Tibial nerve (tissue), 4 donors: ENCODE measurements around the gene RAP1B. TPM values are rescaled to one million over a fixed set of nuclear protein-coding genes. Genes with fewer than 3 reads are reported as not detected.

Experiments
- DNase-seq, 2 donors: peaks; one replicate each; pipeline ENCODE4 v3.0.0-alpha.2; 2019; ENCODE audit warnings: low spot score in 2 of 2
- H3K27ac ChIP-seq, 4 donors: fragments of 200-600 bp; sonication (generic) in 3 of 4; one replicate each; pipeline ENCODE4 v1.5.1; 2017 to 2019; ENCODE audit warnings: mild to moderate bottlenecking in 1 of 4
- H3K27me3 ChIP-seq, 2 donors: fragments of 200-600 bp; sonication (generic) in 1 of 2; one replicate each; pipeline versions ENCODE4 v1.5.1 to v1.6.0; 2017 to 2019
- H3K36me3 ChIP-seq, 3 donors: fragments of 200-600 bp; sonication (generic); one replicate each; pipeline ENCODE4 v1.5.1; 2018 to 2019
- H3K4me1 ChIP-seq, 4 donors: fragments of 200-600 bp; sonication (generic) in 3 of 4; one replicate each; pipeline ENCODE4 v1.5.1; 2017 to 2019
- H3K4me3 ChIP-seq, 4 donors: fragments of 200-600 bp; sonication (generic) in 3 of 4; one replicate each; pipeline ENCODE4 v1.5.1; 2017 to 2019; ENCODE audit warnings: mild to moderate bottlenecking in 1 of 4, moderate library complexity in 1 of 4
- H3K9me3 ChIP-seq, 4 donors: fragments of 200-600 bp; sonication (generic) in 3 of 4; one replicate each; pipeline ENCODE4 v1.5.1; 2017 to 2019
- CTCF ChIP-seq, 5 experiments: fragments of 200-600 bp in 3 of 5; fragments of 450-650 bp in 2 of 5; sonication (generic) in 3 of 5; IDR thresholded peaks; one replicate each; pipeline ENCODE4 v1.5.1; 2016 to 2019; ENCODE audit warnings: antibody characterized with exemption in 5 of 5, mild to moderate bottlenecking in 3 of 5, moderate library complexity in 2 of 5
- EP300 ChIP-seq, 2 donors: sonication (generic); formaldehyde crosslinking; IDR thresholded peaks; one replicate each; pipeline ENCODE4 v1.6.1; 2017; ENCODE audit warnings: antibody characterized with exemption in 2 of 2, mild to moderate bottlenecking in 1 of 2
- POLR2A ChIP-seq, 2 donors: fragments of 450-650 bp; IDR thresholded peaks; one replicate each; pipeline ENCODE4 v1.6.1; 2017; ENCODE audit warnings: antibody characterized with exemption in 2 of 2, mild to moderate bottlenecking in 2 of 2, moderate library complexity in 2 of 2
- WGBS, 2 donors: methylation state at CpG; one replicate each; pipeline ENCODE4 v1.1.5; 2018; 5-methylcytosine and 5-hydroxymethylcytosine counted together
- total RNA-seq, 4 donors: library from RNA; depleted of rRNA; stranded (reverse); fragments of >200 nt; gene quantifications; one replicate each; pipeline ENCODE4 v1.1.0, GENCODE V29; 2016

RAP1B gene
- total RNA-seq, 4 donors from 2014 or later, result 117 to 194 (median 161) TPM

DNA sequence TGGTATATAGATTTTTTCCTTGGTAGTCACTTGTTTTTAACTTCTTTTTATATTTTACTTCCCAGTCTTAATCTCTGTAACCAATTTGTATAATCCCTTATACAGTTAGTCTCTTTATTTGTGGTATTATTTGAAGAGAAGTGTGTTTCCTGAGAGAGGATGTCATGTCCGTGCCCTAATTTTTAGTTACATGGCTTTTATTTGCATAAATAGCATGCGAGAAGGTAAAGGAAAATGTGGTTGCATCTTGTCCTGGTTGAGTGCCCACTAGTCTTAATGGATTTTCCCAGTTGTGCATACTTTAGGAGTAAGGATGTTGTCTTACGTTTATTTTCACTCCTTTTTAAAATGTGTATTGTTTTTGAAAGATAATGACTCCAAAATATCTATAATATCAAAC is 27.5 kb downstream of the RAP1B start:
- no peak for TF ChIP-seq EP300 (IDR thresholded peaks at IDR 0.05)
- no peak for TF ChIP-seq CTCF (IDR thresholded peaks at IDR 0.05)
- no peak for TF ChIP-seq POLR2A (IDR thresholded peaks at IDR 0.05)
- 77 to 79% methylated on average over 3 of the region's 3 CpGs for WGBS, 2 donors
- Histone ChIP-seq H3K27me3 (no peaks in the 10 kb centered on the region), H3K9me3 (no peaks in the 10 kb centered on the region), H3K27ac (no peak overlapping the region), H3K4me3 (no peak overlapping the region), H3K4me1 (peaks cover 0 to 75% (median 26%) of the 10 kb centered on the region in 4 donors), H3K36me3 (peaks cover 0 to 4% (median 0%) of the 10 kb centered on the region in 3 donors)
- no peak for DNase-seq

DNA sequence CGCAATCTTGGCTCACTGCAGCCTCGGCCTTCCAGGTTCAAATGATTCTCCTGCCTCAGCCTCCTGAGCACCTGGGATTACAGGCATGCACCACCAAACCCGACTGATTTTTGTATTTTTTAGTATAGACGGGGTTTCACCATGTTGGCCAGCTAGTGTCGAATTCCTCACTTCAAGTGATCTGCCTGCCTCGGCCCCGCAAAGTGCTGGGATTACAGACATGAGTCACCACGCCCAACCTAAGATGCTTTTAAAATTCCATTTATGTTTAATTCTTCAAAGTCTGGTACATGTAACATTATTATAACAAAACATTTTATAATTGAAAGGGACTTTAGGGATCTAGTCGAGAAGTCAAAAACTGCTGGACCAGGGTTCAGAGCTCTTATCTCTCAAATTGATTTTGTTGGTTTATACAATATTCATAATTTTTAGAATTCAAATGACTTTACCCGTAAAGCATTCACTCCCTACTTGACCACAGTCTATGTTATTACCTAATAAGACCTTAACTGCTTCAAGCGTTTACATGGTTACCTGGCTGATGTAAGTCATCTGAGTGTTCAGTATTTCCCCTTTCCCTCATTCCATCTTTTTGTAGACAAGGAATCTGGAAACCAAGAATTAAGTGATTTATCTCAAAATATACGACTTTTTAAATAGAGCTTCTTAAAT is 28.2 kb downstream of the RAP1B start:
- Histone ChIP-seq H3K27me3 (no peaks in the 10 kb centered on the region), H3K4me1 (peaks cover 0 to 68% (median 22%) of the 10 kb centered on the region in 4 donors), H3K27ac (no peak overlapping the region), H3K9me3 (no peaks in the 10 kb centered on the region), H3K4me3 (no peak overlapping the region), H3K36me3 (peaks cover 0 to 4% (median 0%) of the 10 kb centered on the region in 3 donors)
- no peak for TF ChIP-seq CTCF (IDR thresholded peaks at IDR 0.05)
- TF ChIP-seq EP300 (IDR thresholded peaks at IDR 0.05), result no peak
- no peak for TF ChIP-seq POLR2A (IDR thresholded peaks at IDR 0.05)
- WGBS, 2 donors, result 88 to 90% methylated on average over 12 of the region's 12 CpGs
- DNase-seq, result no peak

GRCh38 chr12:68639396-68639767 is 28.7 kb downstream of the RAP1B start:
- H3K27ac ChIP-seq, result no peak overlapping the region
- peaks cover 0 to 4% (median 0%) of the 10 kb centered on the region in 3 donors for H3K36me3 ChIP-seq
- no peak for DNase-seq
- TF ChIP-seq EP300 (IDR thresholded peaks at IDR 0.05) (no peak), CTCF (IDR thresholded peaks at IDR 0.05) (no peak), POLR2A (IDR thresholded peaks at IDR 0.05) (no peak)
- H3K4me1 ChIP-seq, result peaks cover 0 to 63% (median 18%) of the 10 kb centered on the region in 4 donors
- H3K9me3 ChIP-seq, result no peaks in the 10 kb centered on the region
- H3K27me3 ChIP-seq, result no peaks in the 10 kb centered on the region
- 93 to 96% methylated on average over 1 of the region's 1 CpG for WGBS, 2 donors
- H3K4me3 ChIP-seq, result no peak overlapping the region

DNA sequence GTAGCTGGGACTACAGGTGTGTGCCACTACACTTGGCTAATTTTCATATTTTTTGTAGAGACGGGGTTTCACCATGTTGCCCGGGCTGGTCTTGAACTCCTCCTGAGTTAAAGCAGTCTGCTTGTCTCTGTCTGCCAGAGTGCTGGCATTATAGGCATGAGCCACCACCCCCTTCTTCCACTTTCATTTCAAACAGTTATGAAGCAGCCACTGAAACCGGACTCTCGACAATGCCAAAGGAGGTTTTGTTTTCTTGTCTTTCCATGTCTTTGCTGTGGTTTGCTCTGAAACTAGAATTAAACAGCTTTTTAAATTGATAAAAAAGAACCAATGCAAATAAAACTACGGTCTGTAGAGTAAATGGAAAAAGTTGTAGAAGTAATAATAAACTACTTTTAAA is 30.4 kb downstream of the RAP1B start:
- H3K36me3 ChIP-seq, result peaks cover 0 to 4% (median 0%) of the 10 kb centered on the region in 3 donors
- DNase-seq, result no peak
- H3K4me1 ChIP-seq, result peaks cover 0 to 55% (median 13%) of the 10 kb centered on the region in 4 donors
- peak overlapping the region in 2 of 4 donors; percentile 27 to 58 for H3K27ac ChIP-seq
- TF ChIP-seq POLR2A (IDR thresholded peaks at IDR 0.05), result no peak
- TF ChIP-seq CTCF (IDR thresholded peaks at IDR 0.05), result no peak
- no peak for TF ChIP-seq EP300 (IDR thresholded peaks at IDR 0.05)
- WGBS, 2 donors, result 18 to 38% methylated on average over 5 of the region's 5 CpGs
- H3K27me3 ChIP-seq, result no peaks in the 10 kb centered on the region
- H3K9me3 ChIP-seq, result no peaks in the 10 kb centered on the region
- no peak overlapping the region for H3K4me3 ChIP-seq

- no peak overlapping the region for H3K4me3 ChIP-seq
- 82% methylated on average over 5 of the region's 5 CpGs for WGBS, 2 donors
- peak overlapping the region in 1 of 4 donors; percentile 5 for H3K27ac ChIP-seq
- peaks cover 0 to 38% (median 3%) of the 10 kb centered on the region in 4 donors for H3K4me1 ChIP-seq
- H3K36me3 ChIP-seq, result peaks cover 0 to 29% (median 3%) of the 10 kb centered on the region in 3 donors
- no peak for TF ChIP-seq POLR2A (IDR thresholded peaks at IDR 0.05)
- TF ChIP-seq CTCF (IDR thresholded peaks at IDR 0.05), result no peak
- TF ChIP-seq EP300 (IDR thresholded peaks at IDR 0.05), result no peak
- no peaks in the 10 kb centered on the region for H3K27me3 ChIP-seq
- no peak for DNase-seq
- H3K9me3 ChIP-seq, result no peaks in the 10 kb centered on the region
Observed at GRCh38 chr12:68646484-68646883, 35.8 kb downstream of the RAP1B start.
